GM18517 (cell line): ENCODE measurements around the gene PTPRC.

Source experiments
- ATAC-seq: cut with Tn5 transposase; IDR thresholded peaks from one replicate; pipeline ENCODE4 v1.9.1; 2021; ENCODE audit warnings: mild to moderate bottlenecking, moderate library complexity; ENCODE audit not compliant: unreplicated experiment

Gene PTPRC

GRCh38 chr1:198747127-198747526, 108.3 kb downstream of the PTPRC start:
- ATAC-seq, result no peak

DNA sequence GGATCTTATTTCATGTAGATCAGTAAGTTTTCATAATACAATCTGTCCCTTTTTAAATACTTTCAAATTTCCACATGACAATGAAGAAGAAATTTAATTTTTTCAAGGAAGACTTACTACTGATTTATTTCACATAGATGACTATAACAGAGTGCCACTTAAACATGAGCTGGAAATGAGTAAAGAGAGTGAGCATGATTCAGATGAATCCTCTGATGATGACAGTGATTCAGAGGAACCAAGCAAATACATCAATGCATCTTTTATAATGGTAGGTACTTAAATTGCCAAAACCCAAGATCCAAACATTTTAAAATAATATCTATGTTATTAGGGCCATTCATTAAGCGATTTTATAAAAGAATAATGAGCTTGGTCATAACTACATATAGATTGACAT, 110.4 kb downstream of the PTPRC start:
- ATAC-seq, result no peak

DNA sequence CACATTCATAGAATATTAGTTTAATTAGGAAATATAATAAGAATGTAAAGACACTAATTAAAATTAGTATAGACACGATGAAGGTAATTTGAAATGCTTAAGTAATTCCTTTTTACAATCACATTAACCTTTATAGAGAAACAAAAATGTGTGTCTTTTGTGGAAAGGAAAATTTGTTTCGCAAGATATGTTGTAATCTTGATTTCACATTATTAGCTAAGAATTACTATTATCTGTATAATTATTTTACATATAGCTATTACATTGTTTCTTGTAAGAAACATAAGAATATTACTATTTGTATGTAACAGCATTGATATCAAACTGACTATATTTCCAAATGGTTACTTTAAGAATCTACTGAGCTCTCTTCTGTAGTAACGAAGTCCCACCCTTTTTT, 111.2 kb downstream of the PTPRC start:
- no peak for ATAC-seq

DNA sequence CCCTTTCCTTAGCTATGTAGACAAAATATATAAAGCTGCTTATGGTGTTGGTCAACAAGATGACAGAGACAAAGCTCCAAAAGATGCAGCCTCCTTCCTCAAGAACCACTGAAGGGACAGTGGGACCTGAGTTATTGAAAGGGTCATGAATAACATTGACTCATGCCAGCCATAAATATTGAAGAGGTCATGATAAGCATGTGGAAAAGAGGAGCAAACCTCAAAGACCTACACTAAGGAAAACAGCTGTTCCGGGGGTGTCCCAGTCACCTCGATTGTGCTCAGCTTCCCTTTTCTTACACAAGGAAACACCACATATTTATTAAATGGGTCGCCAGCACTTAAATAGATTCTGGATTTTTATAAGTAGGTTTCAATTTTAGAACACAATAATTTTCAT, 112.9 kb downstream of the PTPRC start:
- no peak for ATAC-seq

GRCh38 chr1:198754670-198755069, 115.8 kb downstream of the PTPRC start:
- ATAC-seq, result no peak

DNA sequence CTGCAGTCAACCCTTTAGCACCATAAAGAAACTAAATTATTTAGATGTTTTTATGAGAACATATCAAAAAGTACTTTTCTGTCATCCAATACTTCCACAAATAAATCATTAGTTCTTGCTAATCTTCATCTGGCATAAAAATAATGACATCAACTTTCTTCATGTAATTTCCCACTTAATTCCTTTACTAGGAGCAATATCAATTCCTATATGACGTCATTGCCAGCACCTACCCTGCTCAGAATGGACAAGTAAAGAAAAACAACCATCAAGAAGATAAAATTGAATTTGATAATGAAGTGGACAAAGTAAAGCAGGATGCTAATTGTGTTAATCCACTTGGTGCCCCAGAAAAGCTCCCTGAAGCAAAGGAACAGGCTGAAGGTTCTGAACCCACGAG, 116.9 kb downstream of the PTPRC start:
- ATAC-seq, result no peak

DNA sequence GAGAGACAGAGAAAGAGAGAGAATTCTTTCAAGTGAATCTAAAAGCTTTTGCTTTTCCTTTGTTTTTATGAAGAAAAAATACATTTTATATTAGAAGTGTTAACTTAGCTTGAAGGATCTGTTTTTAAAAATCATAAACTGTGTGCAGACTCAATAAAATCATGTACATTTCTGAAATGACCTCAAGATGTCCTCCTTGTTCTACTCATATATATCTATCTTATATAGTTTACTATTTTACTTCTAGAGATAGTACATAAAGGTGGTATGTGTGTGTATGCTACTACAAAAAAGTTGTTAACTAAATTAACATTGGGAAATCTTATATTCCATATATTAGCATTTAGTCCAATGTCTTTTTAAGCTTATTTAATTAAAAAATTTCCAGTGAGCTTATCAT, 117.6 kb downstream of the PTPRC start:
- no peak for ATAC-seq

DNA sequence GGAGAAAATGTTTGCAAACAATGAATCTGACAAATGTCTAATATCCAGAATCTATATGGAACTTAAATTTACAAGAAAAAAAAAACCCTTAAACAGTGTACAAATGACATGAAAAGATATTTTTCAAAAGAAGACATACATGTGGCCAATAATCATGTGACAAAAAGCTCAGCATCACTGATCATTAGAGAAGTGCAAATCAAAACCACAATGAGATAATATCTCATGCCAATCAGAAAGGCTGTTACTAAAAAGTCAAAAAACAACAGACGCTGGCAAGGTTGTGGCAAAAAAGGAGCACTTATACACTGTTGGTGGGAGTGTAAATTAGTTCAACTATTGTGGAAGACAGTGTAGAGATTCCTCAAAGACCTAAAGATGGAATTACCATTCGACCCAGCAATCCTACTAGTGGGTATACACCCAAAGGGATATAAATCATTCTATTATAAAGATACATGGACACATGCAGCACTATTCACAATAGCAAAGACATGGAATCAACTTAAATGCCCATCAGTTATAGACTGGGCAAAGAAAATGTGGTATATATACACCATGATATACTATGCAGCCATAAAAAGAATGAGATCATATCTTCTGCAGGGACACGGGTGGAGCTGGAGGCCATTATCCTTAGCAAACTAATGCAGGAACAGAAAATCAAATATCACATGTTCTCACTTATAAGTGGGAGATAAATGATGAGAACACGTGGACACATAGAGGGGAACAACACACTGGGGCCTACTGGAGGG, 123.2 kb downstream of the PTPRC start:
- ATAC-seq, result no peak

- no peak for ATAC-seq
Observed at GRCh38 chr1:198763298-198763714, 124.5 kb downstream of the PTPRC start.

DNA sequence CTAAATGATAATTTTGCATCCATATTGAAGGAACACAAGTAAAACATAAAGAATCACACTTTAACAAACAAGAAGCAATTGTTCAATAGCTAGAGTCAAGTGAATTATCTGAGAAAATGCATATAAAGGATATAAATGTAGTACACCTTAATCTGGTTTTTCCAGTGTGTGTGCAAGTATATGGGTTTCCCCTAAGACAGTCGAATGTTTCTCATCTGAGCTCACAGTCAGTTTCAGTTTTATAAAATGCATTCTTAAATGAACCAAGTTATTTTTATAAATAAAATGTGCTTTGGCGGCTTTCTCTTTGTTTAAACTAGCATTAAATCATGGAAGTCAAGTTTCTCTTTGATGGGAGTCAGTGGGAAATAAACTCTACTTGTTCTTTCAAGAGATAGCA, 125.9 kb downstream of the PTPRC start:
- ATAC-seq, result no peak

- no peak for ATAC-seq
Observed at GRCh38 chr1:198765416-198765815, 126.6 kb downstream of the PTPRC start.

DNA sequence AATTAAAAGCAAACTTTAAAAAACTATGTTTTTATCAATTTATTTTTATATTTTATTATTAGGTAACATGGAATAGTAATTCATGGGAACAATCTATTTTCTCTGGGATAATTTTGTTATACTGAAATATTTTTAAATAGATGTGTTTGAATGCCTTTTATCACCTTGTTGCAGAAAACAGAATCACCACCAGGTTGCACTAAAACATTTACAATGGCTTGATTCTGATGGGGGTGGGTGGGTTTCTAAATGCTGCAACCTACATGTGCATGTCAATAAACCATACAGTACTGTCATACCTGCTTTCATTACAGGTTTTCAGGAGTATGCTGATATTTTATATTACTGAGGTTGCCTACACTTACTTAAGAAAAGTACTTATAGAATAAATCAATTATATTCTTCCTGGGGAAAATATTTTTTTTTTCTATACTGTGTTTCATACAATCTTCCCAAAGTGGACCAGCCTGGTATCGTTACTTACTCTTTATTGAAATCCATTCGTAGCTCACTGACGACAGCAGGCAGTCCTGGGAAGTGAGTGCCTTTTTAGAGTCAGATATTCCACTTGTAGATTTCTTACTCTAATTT, 132.8 kb downstream of the PTPRC start:
- no peak for ATAC-seq

- no peak for ATAC-seq
Observed at GRCh38 chr1:198772626-198773025, 133.8 kb downstream of the PTPRC start.

DNA sequence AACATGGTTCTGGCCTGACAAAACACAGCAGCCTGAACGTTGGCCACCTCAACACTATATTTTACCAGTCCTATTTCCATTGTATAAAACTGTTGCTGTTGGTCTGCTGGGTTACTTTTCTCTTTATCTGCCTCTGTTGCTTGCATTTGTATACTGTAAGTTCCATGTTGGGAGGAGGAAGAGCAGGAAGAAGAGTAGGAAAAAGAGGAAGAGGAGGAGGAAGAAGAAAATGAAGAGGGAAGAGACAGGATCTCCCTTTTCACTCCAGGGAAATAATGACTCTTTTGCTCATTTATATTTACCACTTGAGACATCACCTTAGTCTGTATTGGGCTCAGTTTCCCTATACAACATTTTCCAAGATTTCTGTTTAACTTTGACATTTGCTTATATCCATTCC, 134.2 kb downstream of the PTPRC start:
- no peak for ATAC-seq

DNA sequence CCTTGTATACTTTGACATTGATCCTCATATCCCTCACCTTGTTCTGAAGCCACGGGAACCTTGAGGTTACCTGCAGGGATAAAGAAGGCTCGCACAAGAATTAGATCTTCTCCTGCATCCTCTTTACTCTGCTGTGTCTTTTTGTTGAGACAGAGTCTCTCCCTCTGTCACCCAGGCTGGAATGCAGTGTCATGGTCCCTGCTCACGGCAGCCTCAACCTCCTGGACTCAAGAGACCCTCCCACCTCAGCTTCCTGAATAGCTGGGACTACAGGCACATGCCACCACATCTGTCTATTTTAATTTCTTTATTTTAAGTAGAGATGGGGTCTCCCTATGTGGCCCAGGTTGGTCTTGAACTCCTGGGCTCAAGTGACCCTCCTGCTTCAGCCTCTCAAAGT, 134.7 kb downstream of the PTPRC start:
- no peak for ATAC-seq

- no peak for ATAC-seq
Observed at GRCh38 chr1:198774421-198774820, 135.6 kb downstream of the PTPRC start.

GRCh38 chr1:198775606-198776005, 136.8 kb downstream of the PTPRC start:
- no peak for ATAC-seq

DNA sequence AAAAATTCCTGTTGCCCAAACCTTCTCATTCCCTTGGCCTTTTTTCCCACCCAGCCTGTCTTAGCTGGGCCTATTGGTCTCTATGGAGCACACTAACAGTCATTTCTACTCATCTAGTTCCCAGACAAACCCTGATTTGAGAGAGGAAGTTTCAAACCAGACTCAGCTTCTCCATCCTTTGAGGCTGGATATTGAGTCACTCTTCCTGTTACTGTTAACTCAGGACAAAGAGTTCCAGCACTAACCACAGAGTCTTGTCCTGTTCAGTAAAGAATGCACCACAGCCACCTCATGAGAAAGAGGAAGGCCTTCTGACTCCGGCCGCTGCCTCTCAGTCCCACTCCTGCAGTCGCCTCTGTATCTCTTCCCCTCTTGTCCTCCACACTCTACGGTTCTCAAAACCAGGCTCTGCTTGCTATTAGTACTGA, 137.8 kb downstream of the PTPRC start:
- no peak for ATAC-seq

GRCh38 chr1:198778049-198778448, 139.2 kb downstream of the PTPRC start:
- no peak for ATAC-seq

GRCh38 chr1:198780376-198780775, 141.5 kb downstream of the PTPRC start:
- ATAC-seq, result no peak

DNA sequence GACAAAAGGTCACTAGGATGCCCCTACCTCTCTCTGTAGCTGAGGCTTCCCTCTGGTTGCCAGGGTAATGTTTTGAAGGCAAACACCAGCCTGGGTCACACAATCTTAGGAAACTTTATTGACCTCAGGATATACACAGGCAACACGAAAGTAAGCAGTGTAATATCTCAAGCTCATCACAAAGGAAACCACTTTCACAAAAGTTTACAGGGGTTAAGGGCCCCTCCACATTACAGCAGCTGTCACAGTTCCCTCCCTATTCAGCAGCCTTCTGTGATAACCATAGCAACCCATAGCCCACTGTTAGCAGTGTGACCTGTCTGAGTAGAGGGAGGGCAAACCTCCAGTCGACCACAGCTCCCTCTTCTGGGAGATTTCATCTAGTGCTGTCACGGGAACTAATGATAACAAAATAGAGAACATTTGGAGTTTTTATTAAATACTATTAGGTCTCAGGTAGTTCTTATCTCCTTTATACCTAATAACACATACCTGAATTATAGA, 149.8 kb downstream of the PTPRC start:
- peak; percentile 86 for ATAC-seq

- ATAC-seq, result no peak
Observed at GRCh38 chr1:198793714-198794113, 154.9 kb downstream of the PTPRC start.

GRCh38 chr1:198794498-198794897, 155.7 kb downstream of the PTPRC start:
- ATAC-seq, result no peak
